ENCODE measurements around the gene PGRMC1. TPM values are rescaled to one million over a fixed set of nuclear protein-coding genes. Genes with fewer than 3 reads are reported as not detected.

The PGRMC1 gene
- polyA plus RNA-seq, 1 of the 3 experiments (the other 2 are of a cell fraction) = 65.3 TPM

GRCh38 chrX:119229253-119229615 lies 6.9 kb upstream of the PGRMC1 start:
- CTCF ChIA-PET = interaction anchor here (1.0 kb wide), 2 partner anchors 11 to 13 kb away, joined by 3 to 4 read pairs; no protein-coding TSS in a partner anchor
- no peaks in the 10 kb centered on the region for H3K4me1 ChIP-seq (ENCODE audit: control insufficient read depth in 1 of 2, insufficient read depth in 2 of 2, low read depth in 1 of 2, low read length in 1 of 2)
- H3F3A ChIP-seq (replicated peaks; ENCODE audit: insufficient read depth) = peaks cover 10% of the 10 kb centered on the region
- no peak overlapping the region for H3K4me2 ChIP-seq
- DNase-seq = no peak
- H3K9me2 ChIP-seq = no peaks in the 10 kb centered on the region
- no peak overlapping the region for H3K4me3 ChIP-seq (ENCODE audit: low read depth in 2 of 2, low read length in 1 of 2)
- H3K9me3 ChIP-seq = no peaks in the 10 kb centered on the region
- H2AFZ ChIP-seq (ENCODE audit: low read depth) = no peak overlapping the region
- H4K20me1 ChIP-seq (ENCODE audit: insufficient read depth) = no peaks in the 10 kb centered on the region
- no peak overlapping the region for H3K9ac ChIP-seq
- TF ChIP-seq FOXM1 (IDR thresholded peaks at IDR 0.05; ENCODE audit: low read depth) = no peak
- no peak for TF ChIP-seq MAX (IDR thresholded peaks at IDR 0.05; ENCODE audit: low read depth)
- no peak for TF ChIP-seq RAD21 (IDR thresholded peaks at IDR 0.05; ENCODE audit: low read length)
- TF ChIP-seq GATA2 (CRISPR knock-in tag; IDR thresholded peaks at IDR 0.05) = no peak
- TF ChIP-seq TEAD4 (IDR thresholded peaks at IDR 0.05; ENCODE audit: borderline replicate concordance, insufficient read depth) = no peak
- no peak for TF ChIP-seq RFX5 (IDR thresholded peaks at IDR 0.05; ENCODE audit: low read length)
- TF ChIP-seq ZBTB33 (IDR thresholded peaks at IDR 0.05; ENCODE audit: borderline replicate concordance, low read depth) = no peak
- TF ChIP-seq TAF1 (IDR thresholded peaks at IDR 0.05; ENCODE audit: borderline replicate concordance, low read depth, low read length) = no peak
- TF ChIP-seq CHD2 (IDR thresholded peaks at IDR 0.05; ENCODE audit: low read length, partially characterized antibody) = no peak
- no peaks in the 10 kb centered on the region for H3K79me2 ChIP-seq (ENCODE audit: insufficient read depth)
- POLR2A ChIA-PET = no interaction called here
- peaks cover 5% of the 10 kb centered on the region; the same call in 1 of the 2 replicates for H3K27me3 ChIP-seq (ENCODE audit: insufficient read depth)
- no peaks in the 10 kb centered on the region for H3K36me3 ChIP-seq (replicated peaks in 1 of 2; ENCODE audit: control insufficient read depth in 1 of 2, insufficient read depth in 2 of 2, low read length in 1 of 2)
- peak overlapping the region in 1 of 2 experiments; percentile 27; a peak in 2 of 4 replicates for H3K27ac ChIP-seq (ENCODE audit: low read depth in 2 of 2, low read length in 1 of 2)

GRCh38 chrX:119230850-119231249 lies 5.2 kb upstream of the PGRMC1 start:
- no peak for DNase-seq
- no peaks in the 10 kb centered on the region for H3K9me2 ChIP-seq
- H3K27ac ChIP-seq (ENCODE audit: low read depth in 2 of 2, low read length in 1 of 2) = no peak overlapping the region
- TF ChIP-seq SMC3 (IDR thresholded peaks at IDR 0.05; ENCODE audit: low read depth, low read length) = no peak
- no peak for TF ChIP-seq EZH2phosphoT487 (IDR thresholded peaks at IDR 0.05; ENCODE audit: borderline replicate concordance, low read depth)
- no peak for TF ChIP-seq PBX3 (IDR thresholded peaks at IDR 0.05)
- no peak for TF ChIP-seq EP300 (IDR thresholded peaks at IDR 0.05; ENCODE audit: borderline replicate concordance in 1 of 2, low read depth in 1 of 2, low read length in 1 of 2)
- TF ChIP-seq USF1 (IDR thresholded peaks at IDR 0.05; ENCODE audit: borderline replicate concordance, low read depth) = no peak
- no peak for TF ChIP-seq USF2 (IDR thresholded peaks at IDR 0.05; ENCODE audit: borderline replicate concordance, low read depth, low read length)
- no peak for TF ChIP-seq RFX5 (IDR thresholded peaks at IDR 0.05; ENCODE audit: low read length)
- no peak for TF ChIP-seq NFIC (IDR thresholded peaks at IDR 0.05; ENCODE audit: borderline replicate concordance)
- no peak for TF ChIP-seq MAX (IDR thresholded peaks at IDR 0.05; ENCODE audit: low read depth)
- no peak for TF ChIP-seq CHD2 (IDR thresholded peaks at IDR 0.05; ENCODE audit: low read length, partially characterized antibody)
- TF ChIP-seq TEAD4 (IDR thresholded peaks at IDR 0.05; ENCODE audit: borderline replicate concordance, insufficient read depth) = no peak
- no peak overlapping the region for H2AFZ ChIP-seq (ENCODE audit: low read depth)
- no peak overlapping the region for H3K4me2 ChIP-seq
- no peak overlapping the region for H3K4me3 ChIP-seq (ENCODE audit: low read depth in 2 of 2, low read length in 1 of 2)
- ChIA-PET CTCF (no interaction called here), POLR2A (no interaction called here)
- H4K20me1 ChIP-seq (ENCODE audit: insufficient read depth) = no peaks in the 10 kb centered on the region
- no peaks in the 10 kb centered on the region for H3K36me3 ChIP-seq (replicated peaks in 1 of 2; ENCODE audit: control insufficient read depth in 1 of 2, insufficient read depth in 2 of 2, low read length in 1 of 2)
- peaks cover 5% of the 10 kb centered on the region; the same call in 1 of the 2 replicates for H3K27me3 ChIP-seq (ENCODE audit: insufficient read depth)
- H3F3A ChIP-seq (replicated peaks; ENCODE audit: insufficient read depth) = peaks cover 10% of the 10 kb centered on the region
- H3K9me3 ChIP-seq = no peaks in the 10 kb centered on the region
- H3K9ac ChIP-seq = no peak overlapping the region
- 15% methylated on average over 2 of the region's 2 CpGs for WGBS (ENCODE audit: low lambda C conversion rate)
- peaks cover 0 to 3% of the 10 kb centered on the region in 2 experiments; a peak in 1 of 4 replicates for H3K4me1 ChIP-seq (ENCODE audit: control insufficient read depth in 1 of 2, insufficient read depth in 2 of 2, low read depth in 1 of 2, low read length in 1 of 2)
- H3K79me2 ChIP-seq (ENCODE audit: insufficient read depth) = no peaks in the 10 kb centered on the region
